Neural cell (in vitro differentiated cells): Measurements from ENCODE around the gene RAB44.

Source experiments
- EZH2 ChIP-seq: fragments of 200-600, 300-800 bp; shearing (Covaris generic), sonication (generic); IDR thresholded peaks from 2 replicates; pipeline ENCODE4 v1.6.1; 2014; ENCODE audit warnings: antibody characterized with exemption, low read length, borderline replicate concordance, mild to moderate bottlenecking; ENCODE audit not compliant: insufficient read depth, poor library complexity, severe bottlenecking
- POLR2AphosphoS5 ChIP-seq: IDR thresholded peaks from 2 replicates; pipeline ENCODE4 v1.6.1; 2012
- RAD21 ChIP-seq: fragments of 450-650 bp; conservative IDR thresholded peaks from 2 replicates; pipeline ENCODE4 v1.6.1; 2014; ENCODE audit warnings: antibody characterized with exemption, mild to moderate bottlenecking, moderate library complexity
- TF ChIP-seq, protein P1 (sequence below): fragments of 450-650 bp; IDR thresholded peaks from 2 replicates; pipeline ENCODE4 v1.5.1; 2014; ENCODE audit warnings: antibody characterized with exemption, mild to moderate bottlenecking, moderate library complexity; ENCODE audit not compliant: poor library complexity, severe bottlenecking

DNA sequence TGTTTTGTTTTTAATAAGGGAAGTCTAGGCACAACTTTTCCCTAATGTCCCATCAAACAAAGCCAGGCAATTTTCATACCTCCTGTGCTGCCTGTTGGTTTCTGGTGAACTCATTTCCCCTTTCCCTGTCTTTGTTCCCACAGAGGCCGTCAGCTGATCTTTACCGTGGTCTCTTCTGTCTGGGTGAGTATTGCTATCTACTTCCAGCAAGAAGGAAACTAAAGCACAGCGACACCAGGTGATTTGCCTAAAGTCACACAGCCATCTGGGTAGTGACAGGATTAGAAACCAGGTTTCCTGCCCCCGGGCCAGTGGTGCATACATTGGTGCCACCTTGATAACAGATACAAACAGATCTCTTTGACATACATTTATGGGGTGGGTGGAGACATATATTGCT, 59.6 kb downstream of the RAB44 start:
- TF ChIP-seq, protein P1, sequence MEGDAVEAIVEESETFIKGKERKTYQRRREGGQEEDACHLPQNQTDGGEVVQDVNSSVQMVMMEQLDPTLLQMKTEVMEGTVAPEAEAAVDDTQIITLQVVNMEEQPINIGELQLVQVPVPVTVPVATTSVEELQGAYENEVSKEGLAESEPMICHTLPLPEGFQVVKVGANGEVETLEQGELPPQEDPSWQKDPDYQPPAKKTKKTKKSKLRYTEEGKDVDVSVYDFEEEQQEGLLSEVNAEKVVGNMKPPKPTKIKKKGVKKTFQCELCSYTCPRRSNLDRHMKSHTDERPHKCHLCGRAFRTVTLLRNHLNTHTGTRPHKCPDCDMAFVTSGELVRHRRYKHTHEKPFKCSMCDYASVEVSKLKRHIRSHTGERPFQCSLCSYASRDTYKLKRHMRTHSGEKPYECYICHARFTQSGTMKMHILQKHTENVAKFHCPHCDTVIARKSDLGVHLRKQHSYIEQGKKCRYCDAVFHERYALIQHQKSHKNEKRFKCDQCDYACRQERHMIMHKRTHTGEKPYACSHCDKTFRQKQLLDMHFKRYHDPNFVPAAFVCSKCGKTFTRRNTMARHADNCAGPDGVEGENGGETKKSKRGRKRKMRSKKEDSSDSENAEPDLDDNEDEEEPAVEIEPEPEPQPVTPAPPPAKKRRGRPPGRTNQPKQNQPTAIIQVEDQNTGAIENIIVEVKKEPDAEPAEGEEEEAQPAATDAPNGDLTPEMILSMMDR = no peak
- no peak for TF ChIP-seq EZH2
- TF ChIP-seq POLR2AphosphoS5 = no peak
- TF ChIP-seq RAD21 = no peak
